ENCODE data around the gene XPO5. TPM values are rescaled to one million over a fixed set of nuclear protein-coding genes. Genes with fewer than 3 reads are reported as not detected.

Gene XPO5
- total RNA-seq, 6 experiments from 2014 or later: 30.5 to 41.1 (median 35.6) TPM

GRCh38 chr6:43492673-43493072, 83.2 kb downstream of the XPO5 start:
- TF ChIP-seq CTCF (IDR thresholded peaks at IDR 0.05): no peak
- Mint-ChIP-seq H3K4me1 (ENCODE audit: low read depth) (peaks cover 60% of the 10 kb centered on the region), H3K27me3 (ENCODE audit: insufficient read depth) (no peaks in the 10 kb centered on the region; the same call in 1 of the 2 replicates), H3K36me3 (ENCODE audit: low read depth) (peaks cover 9% of the 10 kb centered on the region; the same call in 1 of the 2 replicates), H3K4me3 (peak overlapping the region; percentile 77), H3K9me3 (no peaks in the 10 kb centered on the region), H3K27ac (peak overlapping the region; percentile 77)
- DNase-seq: no peak

GRCh38 chr6:43491750-43492661, 83.8 kb downstream of the XPO5 start:
- H3K4me1 Mint-ChIP-seq (ENCODE audit: low read depth): peaks cover 54% of the 10 kb centered on the region
- H3K27ac Mint-ChIP-seq: peak overlapping the region; percentile 77
- no peaks in the 10 kb centered on the region for H3K9me3 Mint-ChIP-seq
- peaks cover 9% of the 10 kb centered on the region; the same call in 1 of the 2 replicates for H3K36me3 Mint-ChIP-seq (ENCODE audit: low read depth)
- peak overlapping the region; percentile 77 for H3K4me3 Mint-ChIP-seq
- DNase-seq: peak; percentile 74
- no peaks in the 10 kb centered on the region; the same call in 1 of the 2 replicates for H3K27me3 Mint-ChIP-seq (ENCODE audit: insufficient read depth)
- no peak for TF ChIP-seq CTCF (IDR thresholded peaks at IDR 0.05)

- no peaks in the 10 kb centered on the region; the same call in 1 of the 2 replicates for H3K27me3 Mint-ChIP-seq (ENCODE audit: insufficient read depth)
- H3K4me1 Mint-ChIP-seq (ENCODE audit: low read depth): peaks cover 39% of the 10 kb centered on the region
- TF ChIP-seq CTCF (IDR thresholded peaks at IDR 0.05): no peak
- H3K36me3 Mint-ChIP-seq (ENCODE audit: low read depth): peaks cover 9% of the 10 kb centered on the region; the same call in 1 of the 2 replicates
- H3K4me3 Mint-ChIP-seq: no peak overlapping the region
- no peak for DNase-seq
- peak overlapping the region; percentile 28; the same call in 1 of the 2 replicates for H3K27ac Mint-ChIP-seq
- no peaks in the 10 kb centered on the region for H3K9me3 Mint-ChIP-seq
These were observed 85.3 kb downstream of the XPO5 start for GRCh38 chr6:43490523-43490939.

- Mint-ChIP-seq H3K4me1 (ENCODE audit: low read depth) (peaks cover 29% of the 10 kb centered on the region), H3K4me3 (no peak overlapping the region), H3K27ac (peak overlapping the region; percentile 81; the same call in 1 of the 2 replicates), H3K9me3 (no peaks in the 10 kb centered on the region), H3K36me3 (ENCODE audit: low read depth) (no peaks in the 10 kb centered on the region), H3K27me3 (ENCODE audit: insufficient read depth) (peaks cover 3% of the 10 kb centered on the region)
- no peak for TF ChIP-seq CTCF (IDR thresholded peaks at IDR 0.05)
- DNase-seq: no peak
These were observed 86.4 kb downstream of the XPO5 start for GRCh38 chr6:43489277-43490072.

GRCh38 chr6:43488667-43489276, 87.1 kb downstream of the XPO5 start:
- peaks cover 3% of the 10 kb centered on the region for H3K27me3 Mint-ChIP-seq (ENCODE audit: insufficient read depth)
- H3K4me3 Mint-ChIP-seq: no peak overlapping the region
- peak; percentile 55 for DNase-seq
- H3K9me3 Mint-ChIP-seq: no peaks in the 10 kb centered on the region
- H3K36me3 Mint-ChIP-seq (ENCODE audit: low read depth): no peaks in the 10 kb centered on the region
- TF ChIP-seq CTCF (IDR thresholded peaks at IDR 0.05): no peak
- peak overlapping the region; percentile 81 for H3K27ac Mint-ChIP-seq
- H3K4me1 Mint-ChIP-seq (ENCODE audit: low read depth): peaks cover 22% of the 10 kb centered on the region
